A673 (cell line): Measurements from ENCODE around the gene CFAP221. TPM values are rescaled to one million over a fixed set of nuclear protein-coding genes. Genes with fewer than 3 reads are reported as not detected.
"Not testable (repeated sequence)": the region's sequence is repeated elsewhere in the genome, so short reads cannot be mapped to it uniquely, and the experiment has no call there.

Source experiments
- BruUV-seq: library from RNA; stranded (reverse); fragments of 400-500 nt; replicated peaks from 2 replicates; lab custom pipeline; 2021; lab: Mats Ljungman, UMichigan
- CTCF ChIA-PET: fragments of 300-600 bp; sonication (Branson Sonifier 250); formaldehyde crosslinking; loops from one replicate; lab custom pipeline; 2022; ENCODE audit warnings: antibody characterized with exemption; lab: Charles Lee
- POLR2A ChIA-PET: fragments of 300-600 bp; sonication (Branson Sonifier 250); formaldehyde crosslinking; loops from one replicate; lab custom pipeline; 2022; ENCODE audit warnings: antibody characterized with exemption; ENCODE audit not compliant: low non-redundant PET; lab: Charles Lee
- DNase-seq: peaks from one replicate; pipeline ENCODE4 v3.0.0-alpha.2; 2015; ENCODE audit warnings: low spot score
- H3K27ac ChIP-seq: fragments of 200-600 bp; sonication (generic); 2 replicates; pipeline ENCODE4 v1.5.1; 2016; ENCODE audit warnings: mixed run types, low read depth, mild to moderate bottlenecking, mixed read lengths, antibody characterized with exemption, low read length; ENCODE audit not compliant: poor library complexity, severe bottlenecking
- H3K27me3 ChIP-seq: fragments of 200-600 bp; sonication (generic); replicated peaks from 2 replicates; pipeline ENCODE4 v1.6.1; 2017; ENCODE audit warnings: mixed run types, low read depth, mild to moderate bottlenecking, mixed read lengths, antibody characterized with exemption, low read length; ENCODE audit not compliant: insufficient read depth, poor library complexity
- H3K36me3 ChIP-seq: fragments of 200-600 bp; sonication (generic); 2 replicates; pipeline ENCODE4 v1.6.1; 2016; ENCODE audit warnings: mixed run types, mild to moderate bottlenecking, mixed read lengths, antibody characterized with exemption, low read length; ENCODE audit not compliant: insufficient read depth, poor library complexity, severe bottlenecking
- H3K4me1 ChIP-seq: fragments of 200-600 bp; sonication (generic); 2 replicates; pipeline ENCODE4 v1.6.1; 2017; ENCODE audit warnings: mixed run types, mild to moderate bottlenecking, mixed read lengths, antibody characterized with exemption, low read length; ENCODE audit not compliant: insufficient read depth, poor library complexity, severe bottlenecking
- H3K4me3 ChIP-seq: fragments of 200-600 bp; sonication (generic); 2 replicates; pipeline ENCODE4 v1.5.1; 2016; ENCODE audit warnings: low read depth, mixed run types, mild to moderate bottlenecking, mixed read lengths, low read length; ENCODE audit not compliant: poor library complexity, severe bottlenecking
- H3K9me3 ChIP-seq: fragments of 200-600 bp; sonication (generic); 2 replicates; pipeline ENCODE4 v1.6.1; 2016; ENCODE audit warnings: mixed run types, low read depth, mild to moderate bottlenecking, mixed read lengths, antibody characterized with exemption, low read length; ENCODE audit not compliant: poor library complexity, severe bottlenecking
- CTCF ChIP-seq: fragments of 300-800, 200-600 bp; sonication (generic); conservative IDR thresholded peaks from 2 replicates; pipeline ENCODE4 v1.5.1; 2017; ENCODE audit warnings: low read depth, mild to moderate bottlenecking, antibody characterized with exemption, low read length, moderate library complexity, mixed read lengths
- EZH2 ChIP-seq: fragments of 200-600 bp; sonication (generic); IDR thresholded peaks from 2 replicates; pipeline ENCODE4 v1.6.1; 2017; ENCODE audit warnings: borderline replicate concordance, low read depth, mild to moderate bottlenecking, mixed read lengths, antibody characterized with exemption, low read length; ENCODE audit not compliant: poor library complexity, severe bottlenecking
- intact Hi-C: fragments of 100-400 bp; cut with micrococcal nuclease; formaldehyde crosslinking; loops from one replicate; pipeline ENCODE4 v1.10.0; 2022; ENCODE audit not compliant: unreplicated experiment
- total RNA-seq: library from RNA; stranded (reverse); gene quantifications from 2 replicates; pipeline ENCODE4 v1.2.3, GENCODE V29; 2021

Gene CFAP221
- total RNA-seq, 1 experiment from 2014 or later = 1.5 TPM

- H3K27ac ChIP-seq = no peak overlapping the region
- DNase-seq = no peak
- H3K9me3 ChIP-seq = no peaks in the 10 kb centered on the region
- no TSS peak for BruUV-seq
- H3K27me3 ChIP-seq = no peaks in the 10 kb centered on the region
- H3K4me1 ChIP-seq = no peaks in the 10 kb centered on the region
- ChIA-PET CTCF (no interaction called here), POLR2A (no interaction called here)
- H3K36me3 ChIP-seq = no peaks in the 10 kb centered on the region
- H3K4me3 ChIP-seq = no peak overlapping the region
- intact Hi-C loops = no loop called here
- TF ChIP-seq EZH2 (no peak), CTCF (no peak)
Observed at GRCh38 chr2:119605096-119605495, 60.8 kb downstream of the CFAP221 start.

GRCh38 chr2:119606674-119607073, 62.4 kb downstream of the CFAP221 start:
- Histone ChIP-seq H3K9me3 (no peaks in the 10 kb centered on the region), H3K27me3 (no peaks in the 10 kb centered on the region), H3K27ac (no peak overlapping the region), H3K36me3 (no peaks in the 10 kb centered on the region), H3K4me3 (no peak overlapping the region), H3K4me1 (no peaks in the 10 kb centered on the region)
- intact Hi-C loops = no loop called here
- no peak for DNase-seq
- no TSS peak for BruUV-seq
- POLR2A ChIA-PET = no interaction called here
- no peak for TF ChIP-seq EZH2
- CTCF ChIA-PET = no interaction called here

GRCh38 chr2:119608553-119608952, 64.3 kb downstream of the CFAP221 start:
- no peaks in the 10 kb centered on the region for H3K4me1 ChIP-seq
- intact Hi-C loops = no loop called here
- no peak for TF ChIP-seq CTCF
- TF ChIP-seq EZH2 = no peak
- ChIA-PET POLR2A (no interaction called here), CTCF (interaction anchor here (0.6 kb wide), 1 partner anchor 1520 kb away, joined by 3 read pairs; no protein-coding TSS in a partner anchor)
- H3K27me3 ChIP-seq = no peaks in the 10 kb centered on the region
- no peaks in the 10 kb centered on the region for H3K9me3 ChIP-seq
- no peak overlapping the region for H3K4me3 ChIP-seq
- no peak overlapping the region for H3K27ac ChIP-seq
- no peak for DNase-seq
- no TSS peak for BruUV-seq
- no peaks in the 10 kb centered on the region for H3K36me3 ChIP-seq

- intact Hi-C loops = no loop called here
- no TSS peak for BruUV-seq
- ChIA-PET CTCF (no interaction called here), POLR2A (no interaction called here)
- H3K9me3 ChIP-seq = peaks cover 7% of the 10 kb centered on the region
- DNase-seq = no peak
- H3K36me3 ChIP-seq = no peaks in the 10 kb centered on the region
- H3K27ac ChIP-seq = no peak overlapping the region
- TF ChIP-seq EZH2 (no peak), CTCF (no peak)
- no peaks in the 10 kb centered on the region for H3K4me1 ChIP-seq
- H3K4me3 ChIP-seq = no peak overlapping the region
- H3K27me3 ChIP-seq = no peaks in the 10 kb centered on the region
Observed at GRCh38 chr2:119609337-119609736, 65.1 kb downstream of the CFAP221 start.

- POLR2A ChIA-PET, H3K27ac ChIP-seq, H3K36me3 ChIP-seq, BruUV-seq, H3K27me3 ChIP-seq, DNase-seq, intact Hi-C loops, H3K4me1 ChIP-seq, H3K4me3 ChIP-seq: not testable (repeated sequence)
- H3K9me3 ChIP-seq = peaks cover 10% of the 10 kb centered on the region
- CTCF ChIA-PET = interaction anchor here (0.5 kb wide), 1 partner anchor 498 kb away, joined by 3 read pairs; no protein-coding TSS in a partner anchor
Observed at GRCh38 chr2:119614140-119614539, 69.9 kb downstream of the CFAP221 start.
